ENCODE measurements around the gene RBP3. TPM values are rescaled to one million over a fixed set of nuclear protein-coding genes. Genes with fewer than 3 reads are reported as not detected.
A peak's percentile ranks its signal among the peaks of the same experiment; 100 is the strongest.

The RBP3 gene
- total and polyA plus RNA-seq, 9 donors: not detected

- peak in 1 of 5 donors; percentile 0 for DNase-seq
- no peaks in the 10 kb centered on the region for H3K9me3 ChIP-seq
- WGBS, 3 donors: 83 to 85% (median 84%) methylated on average over 13 to 15 of the region's 15 CpGs
- H3K27ac ChIP-seq: no peak overlapping the region
- no peaks in the 10 kb centered on the region for H3K27me3 ChIP-seq
- H3K4me1 ChIP-seq (ENCODE audit: insufficient read depth): no peaks in the 10 kb centered on the region
- no peaks in the 10 kb centered on the region for H3K36me3 ChIP-seq
- intact Hi-C loops (cut with DNase I): no loop called here
- TF ChIP-seq EP300 (IDR thresholded peaks at IDR 0.05): no peak
- TF ChIP-seq CTCF (IDR thresholded peaks at IDR 0.05): no peak
- no peak overlapping the region for H3K4me3 ChIP-seq
Measured at GRCh38 chr10:47378606-47379444, 30.7 kb downstream of the RBP3 start.

- intact Hi-C loops (cut with DNase I): no loop called here
- H3K27me3 ChIP-seq: no peaks in the 10 kb centered on the region
- no peak for TF ChIP-seq EP300 (IDR thresholded peaks at IDR 0.05)
- H3K36me3 ChIP-seq: no peaks in the 10 kb centered on the region
- no peaks in the 10 kb centered on the region for H3K4me1 ChIP-seq (ENCODE audit: insufficient read depth)
- no peaks in the 10 kb centered on the region for H3K9me3 ChIP-seq
- no peak overlapping the region for H3K27ac ChIP-seq
- no peak for DNase-seq
- H3K4me3 ChIP-seq: no peak overlapping the region
- WGBS, 3 donors: 74 to 95% (median 82%) methylated on average over 7 of the region's 7 CpGs
Measured at GRCh38 chr10:47379445-47379785, 31.3 kb downstream of the RBP3 start.

- TF ChIP-seq POLR2A (IDR thresholded peaks at IDR 0.05) (no peak), EP300 (IDR thresholded peaks at IDR 0.05) (no peak), CTCF (IDR thresholded peaks at IDR 0.05) (no peak)
- H3K4me1 ChIP-seq (ENCODE audit: insufficient read depth): no peaks in the 10 kb centered on the region
- H3K27me3 ChIP-seq: no peaks in the 10 kb centered on the region
- WGBS, 3 donors: 69 to 93% (median 79%) methylated on average over 10 to 11 of the region's 11 CpGs
- H3K36me3 ChIP-seq: no peaks in the 10 kb centered on the region
- intact Hi-C loops (cut with DNase I): loop anchor here in 1 of 4 donors (10.0 kb wide), 1 partner anchor 1095 kb away; the partner anchor contains the start of gene ANTXRL
- H3K4me3 ChIP-seq: no peak overlapping the region
- H3K9me3 ChIP-seq: no peaks in the 10 kb centered on the region
- no peak overlapping the region for H3K27ac ChIP-seq
- DNase-seq: peak in 1 of 5 donors; percentile 6
Measured at GRCh38 chr10:47379901-47380300, 31.7 kb downstream of the RBP3 start.

- 78 to 92% (median 80%) methylated on average over 8 of the region's 8 CpGs for WGBS, 3 donors
- TF ChIP-seq EP300 (IDR thresholded peaks at IDR 0.05) (no peak), CTCF (IDR thresholded peaks at IDR 0.05) (no peak), POLR2A (IDR thresholded peaks at IDR 0.05) (no peak)
- intact Hi-C loops (cut with DNase I): loop anchor here in 1 of 4 donors (10.0 kb wide), 1 partner anchor 1096 kb away; the partner anchor contains the start of gene ANTXRL
Measured at GRCh38 chr10:47380341-47381102, 32.4 kb downstream of the RBP3 start.

More at GRCh38 chr10:47380341-47381102, 32.4 kb downstream of the RBP3 start:
- Histone ChIP-seq H3K4me1 (ENCODE audit: insufficient read depth) (no peaks in the 10 kb centered on the region), H3K27ac (no peak overlapping the region), H3K27me3 (no peaks in the 10 kb centered on the region), H3K36me3 (no peaks in the 10 kb centered on the region), H3K4me3 (no peak overlapping the region), H3K9me3 (no peaks in the 10 kb centered on the region)
- peak in 1 of 5 donors; percentile 1 for DNase-seq

Measured in ovary (tissue), 9 donors.